CD4-positive, alpha-beta T cell treated with Interleukin-17A for 1 hour (primary cell): Measurements from ENCODE around the gene SYCE1.
"Not testable (repeated sequence)": the region's sequence is repeated elsewhere in the genome, so short reads cannot be mapped to it uniquely, and the experiment has no call there.

Experiments
- DNase-seq: peaks from one replicate; pipeline ENCODE4 v3.0.0-alpha.2; 2020

Gene SYCE1

GRCh38 chr10:133555521-133555920, 9.9 kb downstream of the SYCE1 start:
- no peak for DNase-seq

DNA sequence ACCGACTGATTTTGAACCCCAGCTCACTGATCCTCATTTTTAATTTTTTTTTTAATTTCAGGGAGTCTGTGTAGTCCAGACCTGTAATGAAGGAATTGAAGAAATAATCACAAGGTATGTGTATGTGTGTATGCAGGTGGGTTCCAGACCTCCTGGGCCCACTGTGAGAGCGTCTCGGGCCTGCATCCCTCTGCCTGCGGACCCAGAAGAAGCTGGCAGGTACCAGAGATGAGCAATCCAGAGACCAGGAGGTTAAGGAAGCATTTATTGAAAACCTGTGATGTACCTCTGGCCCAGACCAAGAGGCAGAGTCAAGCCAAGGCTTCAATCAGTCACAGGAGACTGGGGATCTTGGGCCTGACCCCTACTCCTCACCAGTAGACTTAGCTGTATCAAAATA, 10.8 kb downstream of the SYCE1 start:
- no peak for DNase-seq

DNA sequence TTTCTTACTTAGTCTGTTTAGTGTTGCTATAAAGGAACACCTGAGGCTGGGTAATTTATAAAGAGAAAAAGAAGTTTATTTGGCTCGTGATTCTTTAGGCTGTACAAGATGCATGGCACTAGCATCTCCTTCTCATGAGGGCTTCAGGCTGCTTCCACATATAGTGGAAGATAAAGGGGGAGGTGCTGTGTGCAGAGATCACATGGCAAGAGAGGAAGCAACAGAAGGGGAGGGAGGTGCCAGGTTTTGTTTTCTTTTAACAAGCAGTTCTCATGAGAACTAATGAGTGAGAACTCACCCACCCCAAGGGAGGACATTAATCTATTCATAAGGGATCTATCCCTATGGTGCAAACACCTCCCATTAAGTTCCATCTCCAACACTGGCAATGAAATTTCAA, 20.9 kb downstream of the SYCE1 start:
- no peak for DNase-seq

- DNase-seq = not testable (repeated sequence)
Measured at GRCh38 chr10:133541441-133541975, 23.9 kb downstream of the SYCE1 start.

- no peak for DNase-seq
Measured at GRCh38 chr10:133537546-133538545, 27.5 kb downstream of the SYCE1 start.

- DNase-seq = no peak
Measured at GRCh38 chr10:133536198-133536597, 29.2 kb downstream of the SYCE1 start.

DNA sequence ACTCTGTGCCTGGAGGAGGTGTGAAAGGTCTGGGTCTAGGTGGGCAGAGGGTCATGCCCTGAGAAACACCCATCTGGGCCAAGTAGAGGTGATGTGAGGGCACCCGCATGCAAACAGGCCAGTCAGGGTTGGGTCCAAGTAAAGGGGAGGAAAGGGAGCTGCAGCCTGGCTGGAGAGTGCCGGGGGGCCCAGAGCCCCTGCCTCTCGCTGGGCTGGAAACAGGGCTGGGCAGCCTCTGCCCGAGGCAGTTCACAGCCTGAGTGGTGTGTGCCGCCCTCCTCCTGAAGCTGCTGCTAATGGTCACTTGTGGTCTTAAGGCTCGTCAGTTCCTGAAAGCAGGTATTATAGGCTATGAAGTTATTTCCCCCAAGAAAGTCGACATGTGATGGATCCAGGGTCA, 31.0 kb downstream of the SYCE1 start:
- DNase-seq = no peak

- no peak for DNase-seq
Measured at GRCh38 chr10:133532871-133533270, 32.5 kb downstream of the SYCE1 start.

DNA sequence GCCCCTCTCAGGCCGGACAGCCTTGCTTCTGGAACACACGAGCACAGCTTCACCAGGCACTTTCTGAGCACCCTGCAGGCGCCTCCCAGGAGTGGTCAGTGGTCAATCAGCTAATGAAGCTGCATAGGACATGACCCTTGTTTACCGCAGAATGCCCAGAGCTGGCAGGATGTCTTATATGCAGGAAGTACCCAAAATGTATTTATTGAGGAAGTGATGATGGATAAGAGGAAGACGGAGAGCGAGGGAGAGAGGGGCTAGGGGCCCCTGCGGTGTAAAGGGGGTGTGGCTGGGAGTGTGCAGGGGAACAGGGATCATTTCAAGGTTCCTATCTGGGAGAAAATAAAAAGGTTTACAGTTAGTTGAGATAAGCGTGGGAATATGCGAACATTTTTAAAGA, 34.9 kb downstream of the SYCE1 start:
- no peak for DNase-seq

DNA sequence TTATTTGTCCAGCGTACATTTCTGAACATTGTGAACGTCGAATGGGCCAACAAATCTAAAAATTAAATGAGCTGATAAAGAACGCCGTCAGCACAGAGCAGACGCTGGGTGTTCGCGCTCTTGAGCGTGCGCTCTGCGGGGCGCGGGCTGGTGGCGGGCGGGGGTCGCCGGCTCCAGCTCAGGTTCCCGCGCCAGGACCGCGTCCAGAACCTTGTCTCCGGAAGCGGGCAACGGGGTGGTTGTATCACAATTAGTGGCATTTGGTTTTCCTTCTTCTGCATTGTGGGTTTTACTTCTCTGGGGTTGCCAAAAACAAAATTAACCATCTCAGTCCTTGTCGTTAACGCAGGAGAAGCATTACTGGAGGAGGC, 35.8 kb downstream of the SYCE1 start:
- DNase-seq = no peak

DNA sequence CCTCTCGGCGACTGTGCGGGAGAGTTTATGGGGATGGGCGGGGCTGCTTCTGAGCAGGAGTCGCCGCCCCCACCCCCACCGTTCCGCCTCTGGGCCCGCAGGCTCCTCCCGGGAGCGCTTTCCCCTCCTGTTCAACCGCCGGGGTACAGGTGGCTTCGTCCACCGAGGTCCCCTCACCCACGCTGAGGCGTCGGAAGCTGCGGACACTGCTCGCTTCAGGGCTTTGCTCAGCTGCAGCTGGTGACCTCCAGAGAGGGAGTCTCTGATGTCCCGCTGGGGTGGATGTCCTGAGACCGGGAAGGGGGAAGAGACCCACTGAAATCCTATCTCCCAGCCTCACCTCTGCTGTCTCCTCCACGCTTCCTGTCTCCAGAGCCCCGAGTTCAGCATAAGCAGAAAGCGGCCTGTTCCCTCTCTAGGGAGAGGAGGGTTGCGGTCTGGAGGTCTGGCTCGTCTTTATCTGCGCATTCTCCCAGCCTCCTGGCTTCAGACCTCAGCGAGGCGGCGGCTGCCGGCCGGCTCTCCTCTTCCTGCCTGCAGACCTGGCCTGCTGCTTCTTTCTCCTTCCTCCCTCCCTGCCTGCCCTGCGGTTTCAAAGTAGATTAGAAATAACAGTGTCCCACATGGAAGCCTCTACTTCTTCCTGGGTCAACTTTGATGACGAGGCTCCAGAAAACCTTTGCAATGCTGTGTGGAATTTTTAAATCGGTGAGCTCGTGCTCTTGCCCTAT, 36.4 kb downstream of the SYCE1 start:
- no peak for DNase-seq

GRCh38 chr10:133528296-133528844, 37.0 kb downstream of the SYCE1 start:
- no peak for DNase-seq

GRCh38 chr10:133527771-133528271, 37.6 kb downstream of the SYCE1 start:
- DNase-seq = no peak

DNA sequence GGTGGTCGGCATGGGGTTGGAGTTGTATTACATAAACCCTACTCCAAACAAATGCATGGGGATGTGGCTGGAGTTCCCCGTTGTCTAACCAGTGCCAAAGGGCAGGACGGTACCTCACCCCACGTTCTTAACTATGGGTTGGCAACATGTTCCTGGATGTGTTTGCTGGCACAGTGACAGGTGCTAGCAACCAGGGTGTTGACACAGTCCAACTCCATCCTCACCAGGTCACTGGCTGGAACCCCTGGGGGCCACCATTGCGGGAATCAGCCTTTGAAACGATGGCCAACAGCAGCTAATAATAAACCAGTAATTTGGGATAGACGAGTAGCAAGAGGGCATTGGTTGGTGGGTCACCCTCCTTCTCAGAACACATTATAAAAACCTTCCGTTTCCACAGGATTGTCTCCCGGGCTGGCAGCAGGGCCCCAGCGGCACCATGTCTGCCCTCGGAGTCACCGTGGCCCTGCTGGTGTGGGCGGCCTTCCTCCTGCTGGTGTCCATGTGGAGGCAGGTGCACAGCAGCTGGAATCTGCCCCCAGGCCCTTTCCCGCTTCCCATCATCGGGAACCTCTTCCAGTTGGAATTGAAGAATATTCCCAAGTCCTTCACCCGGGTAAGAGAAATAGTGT, 38.3 kb downstream of the SYCE1 start, which contains the start of gene CYP2E1:
Gene CYP2E1 (plus strand): TSS at position 407 of the 632 bp plus-strand sequence. CDS start 33 bp downstream, at position 440.
- no peak for DNase-seq

DNA sequence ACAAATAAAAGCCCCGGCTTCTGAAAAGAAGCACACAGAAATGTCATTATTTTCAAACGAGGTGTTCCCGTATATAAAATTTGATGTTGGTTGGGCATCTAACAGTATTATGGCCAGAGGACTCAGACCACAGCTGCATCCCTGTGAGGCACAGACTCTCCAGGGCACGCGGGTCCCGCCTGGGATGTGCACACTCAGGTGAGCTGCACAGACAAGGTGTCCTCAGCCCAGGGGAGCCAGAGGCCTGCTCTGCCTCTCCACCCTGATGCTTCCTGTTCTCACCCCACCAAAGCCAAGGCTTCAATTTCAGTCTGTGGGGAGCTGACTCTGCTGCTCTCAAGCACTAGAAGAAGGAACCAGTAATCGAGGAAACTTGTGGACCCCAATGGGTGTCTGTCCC, 39.9 kb downstream of the SYCE1 start:
- no peak for DNase-seq

GRCh38 chr10:133523631-133524203, 41.7 kb downstream of the SYCE1 start:
- no peak for DNase-seq

DNA sequence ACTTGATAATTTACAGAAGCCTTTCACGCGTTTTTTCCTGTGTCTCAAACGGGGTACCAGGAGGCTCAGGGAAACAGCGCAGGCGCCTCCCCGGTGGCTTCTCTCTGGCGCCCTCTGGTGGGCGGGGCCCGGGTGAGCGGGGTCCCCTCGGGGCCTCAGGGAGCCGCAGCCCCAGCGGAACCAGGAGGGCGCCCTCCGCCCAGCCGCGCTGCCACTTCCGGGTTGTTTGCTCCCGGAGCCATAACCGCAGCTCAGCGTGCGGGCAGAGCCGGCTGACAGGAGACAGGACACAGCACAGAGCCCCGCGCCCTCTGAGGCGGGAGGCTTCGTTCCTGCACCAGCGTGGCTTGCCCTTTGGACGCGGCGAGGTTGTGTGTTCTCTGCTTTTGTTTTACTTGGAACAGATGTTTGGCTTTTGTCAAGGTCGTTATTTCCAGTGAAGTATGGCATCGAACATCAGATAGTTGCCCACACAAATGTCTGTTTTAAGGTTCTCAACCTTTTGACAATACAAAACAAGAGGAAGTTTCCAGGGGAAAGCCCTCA, 45.1 kb downstream of the SYCE1 start:
- DNase-seq = peak; percentile 88

DNA sequence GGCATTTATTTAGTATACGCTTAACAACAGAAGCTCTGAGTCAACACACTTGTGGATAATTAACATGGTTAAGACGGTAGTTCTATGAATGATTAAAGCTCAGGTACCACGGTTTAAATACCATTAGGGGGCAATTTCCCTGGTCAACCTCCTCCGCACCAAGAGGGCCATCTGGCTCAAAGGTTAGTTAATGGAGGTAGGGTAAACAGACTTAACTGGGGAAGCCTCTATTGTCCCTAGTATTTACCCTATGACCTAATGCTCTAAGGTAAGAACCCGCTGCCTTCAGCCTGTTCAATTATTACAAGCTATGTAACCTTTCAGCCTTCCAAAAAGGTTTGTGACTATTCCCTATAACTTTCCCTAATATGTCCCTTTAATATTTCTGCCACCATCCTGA, 46.9 kb downstream of the SYCE1 start:
- not testable (repeated sequence) for DNase-seq

DNA sequence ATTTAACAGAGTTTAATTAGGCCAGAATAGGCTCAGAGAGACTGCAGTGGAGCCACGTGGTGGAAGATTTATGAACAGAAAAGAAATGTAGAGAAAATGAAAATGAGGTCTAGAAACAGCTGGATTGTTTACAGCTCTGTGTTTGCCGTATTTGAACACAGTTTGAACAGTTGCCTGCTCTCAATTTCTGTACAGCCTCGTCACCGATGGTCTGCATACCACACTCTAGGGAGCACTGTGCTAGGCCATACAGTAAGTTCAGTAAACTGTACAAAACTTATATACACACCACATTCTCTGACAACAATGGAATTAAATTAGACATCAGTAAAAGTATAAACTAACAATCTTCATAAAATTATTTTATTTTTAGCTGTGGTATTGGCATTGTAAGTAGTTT, 49.3 kb downstream of the SYCE1 start:
- no peak for DNase-seq

- no peak for DNase-seq
Measured at GRCh38 chr10:133515471-133515870, 49.9 kb downstream of the SYCE1 start.

GRCh38 chr10:133511907-133512528, 53.4 kb downstream of the SYCE1 start:
- DNase-seq = no peak
